Activated CD4-positive, alpha-beta T cell treated with anti-CD3 and anti-CD28 coated beads for 4 hours (primary cell): Measurements from ENCODE around the gene COPS3.

Experiments
- DNase-seq, 2 donors: peaks; one replicate each; pipeline ENCODE4 v3.0.0-alpha.2; 2020

Gene COPS3

DNA sequence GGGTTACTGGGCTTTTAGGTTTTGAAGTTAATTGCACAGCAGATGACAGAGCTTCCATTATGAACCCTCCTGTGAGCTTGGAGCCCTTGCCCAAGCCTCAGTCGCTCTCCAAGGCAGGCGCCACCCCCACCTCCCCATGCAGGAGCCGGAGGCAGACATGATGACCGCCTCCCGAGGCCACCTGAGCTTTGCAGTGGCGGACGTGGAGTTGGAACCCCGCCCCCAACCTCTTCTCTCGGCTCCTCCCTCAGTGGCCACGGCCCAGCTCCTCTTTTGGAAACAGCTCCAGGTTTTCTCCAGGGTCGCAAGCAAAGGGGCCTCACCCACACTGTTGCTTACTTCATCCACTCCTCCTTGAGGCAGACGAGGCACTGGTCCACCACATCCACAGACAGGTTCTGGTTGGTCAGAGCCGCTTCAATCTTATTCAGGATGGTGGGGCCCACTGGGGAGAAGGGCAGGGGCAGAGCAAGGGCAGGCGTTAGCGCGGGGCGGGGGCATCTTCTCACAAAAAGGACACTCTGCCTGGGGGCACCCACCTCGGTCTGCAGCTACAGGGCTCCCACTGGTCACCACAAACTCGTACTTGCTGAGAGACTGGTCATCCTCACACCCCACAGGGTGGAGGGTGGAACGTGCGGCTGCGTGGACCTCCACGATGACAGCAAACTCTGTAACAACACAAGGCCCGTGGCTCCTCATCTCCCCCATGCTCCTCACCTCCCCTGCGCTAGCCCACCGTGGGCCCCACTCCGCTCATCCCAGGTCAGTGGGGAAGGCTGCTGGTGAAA is 66.2 kb downstream of the COPS3 start:
- no peak for DNase-seq

DNA sequence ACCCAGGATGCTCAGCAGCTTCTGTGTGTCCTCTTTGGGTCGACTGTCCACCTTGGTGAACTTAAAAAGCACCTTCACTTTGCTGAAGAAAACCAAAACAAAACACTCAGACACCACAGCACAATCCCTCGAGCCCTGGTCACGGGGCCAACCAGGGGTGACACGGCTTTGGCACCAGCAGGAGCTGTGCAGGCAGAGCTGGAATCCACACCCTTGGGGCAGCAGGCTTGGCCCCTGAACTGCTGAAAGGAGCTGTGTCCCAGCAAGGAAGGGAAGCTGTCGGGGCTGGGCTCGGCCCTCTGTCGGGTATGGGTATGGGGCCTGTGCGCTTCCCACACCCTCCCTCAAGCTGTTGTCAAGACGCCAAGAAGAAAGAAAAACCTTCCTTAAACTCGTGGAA is 67.3 kb downstream of the COPS3 start:
- DNase-seq = no peak

DNA sequence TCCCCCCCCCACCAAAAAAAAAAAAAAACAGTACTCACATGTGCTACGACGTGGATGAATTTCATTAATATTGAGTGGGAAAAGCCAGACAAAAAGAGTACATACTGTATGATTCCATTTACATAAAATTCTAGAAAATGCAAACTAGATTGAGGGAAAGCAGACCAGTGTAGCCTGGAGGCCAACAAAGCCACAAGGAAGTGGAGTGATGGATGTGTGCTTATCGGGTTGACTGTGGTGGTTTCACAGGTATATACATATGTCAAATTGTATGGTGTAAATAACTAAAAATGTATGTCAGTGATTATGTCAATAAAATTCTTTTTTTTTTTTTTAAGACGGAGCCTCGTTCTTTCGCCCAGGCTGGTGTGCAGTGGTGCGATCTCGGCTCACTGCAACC is 73.0 kb downstream of the COPS3 start:
- no peak for DNase-seq

DNA sequence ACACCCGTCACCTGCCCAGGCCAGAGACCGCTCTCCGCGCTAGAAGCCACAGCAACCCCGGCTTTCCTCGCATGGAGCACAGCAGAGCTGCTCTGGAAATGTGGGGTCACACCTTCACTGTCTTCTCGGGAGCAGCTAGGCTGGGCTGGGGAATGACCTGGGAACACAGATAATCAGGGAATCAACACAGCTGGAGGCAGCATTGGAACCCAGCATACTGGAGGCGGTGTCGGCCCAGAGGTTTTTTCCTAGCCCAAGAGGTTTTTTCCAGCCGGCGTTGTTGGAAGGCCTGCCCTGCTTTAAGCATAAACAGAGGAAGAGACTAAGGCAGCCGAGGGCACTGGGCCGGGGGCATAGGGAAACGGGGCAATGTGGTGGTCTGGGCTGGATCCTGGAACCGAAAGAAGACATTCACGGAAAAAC is 74.1 kb downstream of the COPS3 start:
- no peak for DNase-seq

DNA sequence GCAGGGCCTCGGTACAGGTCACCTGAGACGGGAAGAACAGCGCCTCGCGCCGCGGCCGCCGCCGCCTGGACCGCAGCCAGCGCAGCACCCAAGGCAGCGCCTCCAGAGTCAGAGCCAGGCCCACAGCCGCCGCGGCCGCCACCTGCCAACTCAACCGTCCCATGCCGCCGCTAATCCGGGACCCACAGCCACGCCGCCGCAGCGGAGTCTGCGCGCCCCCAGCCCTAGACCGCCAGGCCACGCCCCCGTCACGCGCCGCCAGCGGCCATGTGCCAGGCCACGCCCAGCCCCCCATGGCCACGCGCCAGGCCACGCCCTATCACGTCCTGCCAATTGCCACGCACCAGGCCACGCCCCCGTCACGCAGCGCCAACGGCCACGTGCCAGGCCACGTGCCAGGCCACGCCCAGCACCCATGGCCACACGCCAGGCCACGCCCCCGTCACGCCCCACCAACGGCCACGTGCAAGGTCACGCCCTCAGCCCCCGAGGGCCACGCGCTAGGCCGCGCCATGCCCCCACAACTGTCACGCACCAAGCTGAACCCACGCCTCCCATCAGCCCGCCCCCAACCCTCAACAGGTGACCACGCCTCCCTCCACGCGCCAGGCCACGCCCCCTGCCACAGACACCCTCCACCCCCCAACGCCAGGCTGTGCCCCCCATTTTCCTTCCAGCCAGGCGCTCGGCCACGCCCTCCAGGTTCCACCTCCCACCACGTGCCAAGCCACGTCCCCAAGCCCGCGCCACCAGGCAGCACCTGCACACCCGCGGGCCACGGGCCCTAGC is 74.7 kb downstream of the COPS3 start, which contains the start of gene PLD6:
Gene PLD6 (minus strand): TSS at position 210 of the 789 bp plus-strand sequence. CDS start 47 bp downstream, at position 163.
- DNase-seq = peak; percentile 92 to 94

DNA sequence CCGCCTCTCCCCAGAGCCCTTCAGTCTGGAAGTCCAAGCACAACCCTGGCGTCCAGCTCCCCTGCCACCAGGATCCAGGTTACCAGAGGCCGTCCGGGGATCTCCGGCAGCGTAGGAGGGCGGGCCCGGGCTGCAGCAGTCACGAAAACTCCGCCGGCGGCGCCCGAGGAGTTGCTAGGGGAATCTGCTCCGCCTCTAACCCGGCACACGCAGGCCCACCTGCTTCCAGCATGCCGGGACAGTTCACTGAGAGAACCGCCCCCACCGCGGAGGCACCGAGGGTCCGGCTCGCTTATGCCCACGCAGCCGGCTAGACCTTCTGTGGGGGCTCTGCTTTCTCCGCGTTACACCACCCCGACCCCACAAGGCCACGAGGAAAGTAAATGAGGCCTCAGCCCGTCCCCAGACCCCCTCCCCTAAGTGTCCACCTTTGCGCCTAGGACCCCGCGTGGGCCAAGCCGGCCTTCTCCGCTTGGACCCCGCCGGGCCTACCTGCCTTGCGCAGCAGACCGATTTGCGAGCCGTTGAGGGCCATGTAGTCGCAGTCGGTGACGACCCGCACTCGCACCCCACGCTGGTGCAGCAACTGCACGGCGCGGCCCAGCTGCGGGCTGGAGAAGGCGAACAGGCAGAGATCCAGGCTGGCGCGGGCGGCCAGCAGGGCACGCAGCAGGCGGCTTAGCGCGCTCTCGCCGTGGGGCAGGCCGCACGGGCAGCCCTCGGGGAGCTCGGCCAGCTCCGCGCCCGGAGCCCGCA is 75.5 kb downstream of the COPS3 start:
- peak; percentile 63 to 68 for DNase-seq

DNA sequence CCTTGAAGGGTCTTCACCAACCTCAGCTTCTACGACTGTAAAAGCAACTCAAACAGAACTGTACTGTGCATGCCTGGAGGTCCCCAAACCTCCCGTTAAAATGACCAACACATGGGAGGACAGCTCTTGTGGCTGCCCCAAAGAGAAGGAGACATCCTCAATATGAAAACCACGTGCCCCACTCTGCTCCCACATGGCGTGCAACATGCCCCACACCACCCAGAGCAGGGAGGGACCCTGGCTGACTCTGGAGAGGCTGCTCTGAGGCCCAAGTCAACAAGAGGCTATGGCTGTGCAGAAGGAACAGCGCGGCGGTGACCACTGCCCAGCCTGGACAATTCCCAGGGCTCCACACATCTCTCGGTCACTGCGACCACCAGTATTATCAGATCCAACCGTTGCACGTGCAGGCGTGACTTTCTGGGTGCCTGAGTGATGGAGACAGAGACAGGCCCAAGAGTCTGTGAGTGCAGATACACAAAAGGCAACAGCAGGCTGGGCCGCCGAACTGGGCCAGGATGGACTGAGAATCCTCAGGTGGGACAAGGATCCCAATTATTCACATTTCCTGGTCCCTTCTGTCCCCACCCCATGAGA is 76.3 kb downstream of the COPS3 start:
- no peak for DNase-seq

DNA sequence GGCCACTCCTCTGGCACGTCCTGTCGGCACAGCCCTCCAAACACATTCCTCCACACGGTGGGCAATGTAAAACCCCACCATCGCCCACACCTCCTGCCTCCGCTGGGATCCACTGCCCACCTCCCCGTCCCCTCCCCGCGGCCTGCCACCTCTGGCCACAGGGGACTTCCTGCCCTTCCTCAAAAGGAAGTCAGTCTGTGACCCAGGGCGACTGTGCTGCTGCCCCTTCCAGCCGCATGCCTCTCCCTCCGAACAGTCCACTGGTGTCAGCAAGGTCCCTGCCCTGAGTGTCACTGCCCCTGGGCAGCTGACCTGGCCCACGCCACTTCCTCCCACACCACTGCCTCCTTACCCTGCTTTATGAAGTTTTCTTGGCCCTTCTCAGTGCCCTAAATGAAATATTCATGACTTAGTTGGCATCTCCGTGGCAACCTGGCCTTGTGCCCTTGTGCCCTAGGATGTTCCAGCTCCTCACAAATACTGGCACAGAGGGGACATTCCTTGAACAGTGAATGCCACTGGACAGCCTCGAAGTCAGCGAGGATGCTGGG is 76.9 kb downstream of the COPS3 start:
- DNase-seq = no peak

DNA sequence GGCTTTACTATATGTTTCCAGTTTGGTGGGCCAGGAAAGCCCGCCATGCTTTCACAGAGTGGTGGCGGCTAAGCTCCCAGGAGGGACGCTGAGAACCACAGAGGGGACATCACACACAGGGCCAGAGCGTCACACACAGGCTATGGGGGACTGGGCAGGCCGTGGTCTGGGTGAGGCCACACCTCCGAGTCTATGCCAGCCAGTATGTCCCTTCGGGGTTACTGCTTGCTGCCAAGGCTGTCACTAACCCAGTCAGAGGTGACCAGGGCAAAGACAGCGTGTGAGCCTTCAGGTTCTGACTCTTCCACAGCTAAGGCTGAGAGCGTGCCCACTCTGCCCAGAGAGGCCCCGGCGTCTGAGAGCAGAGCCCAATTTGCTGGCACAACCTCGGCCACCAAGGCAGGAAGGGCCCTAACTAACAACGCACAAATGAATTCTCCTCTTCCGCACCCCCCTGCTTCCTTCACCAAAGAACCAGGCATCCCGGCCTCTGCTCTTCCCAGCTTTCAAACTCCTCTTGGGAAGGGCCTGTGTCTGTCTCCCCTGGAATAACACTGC is 77.8 kb downstream of the COPS3 start:
- DNase-seq = no peak

DNA sequence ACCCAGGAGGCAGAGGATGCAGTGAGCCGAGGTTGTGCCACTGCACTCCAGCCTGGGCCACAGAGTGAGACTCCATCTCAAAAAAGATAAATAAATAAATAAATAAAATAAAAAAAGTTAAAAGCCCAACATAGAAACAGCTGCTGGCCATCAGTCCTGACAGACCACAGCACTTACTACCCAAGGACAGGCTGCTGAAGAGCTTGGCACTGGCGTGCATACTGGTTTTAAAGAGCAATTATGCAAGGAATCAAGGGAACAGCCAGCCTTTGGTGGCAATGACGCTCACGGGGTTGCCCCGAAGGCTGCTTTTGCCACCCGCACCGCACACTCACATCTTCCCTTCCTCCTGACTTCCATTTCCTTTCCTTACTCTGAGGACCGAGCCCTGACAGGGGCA is 79.1 kb downstream of the COPS3 start:
- no peak for DNase-seq

DNA sequence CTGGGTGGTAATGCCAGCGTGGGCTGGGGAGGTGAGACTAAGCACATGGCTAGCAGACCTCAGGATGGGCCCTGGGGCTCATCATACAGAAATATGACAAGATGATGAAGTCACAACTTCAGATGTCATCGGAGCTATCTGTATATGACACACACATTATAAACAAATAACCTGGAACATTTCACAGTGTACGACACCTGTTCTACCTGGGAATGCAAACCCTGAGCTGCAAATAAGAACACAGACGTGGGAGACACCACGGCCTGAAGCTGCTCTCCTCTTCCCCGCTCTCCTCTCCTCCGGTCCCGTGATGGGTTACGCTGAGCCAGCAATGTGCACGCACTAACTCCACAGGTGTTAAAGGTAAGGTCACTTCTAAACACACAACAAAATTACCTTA is 79.8 kb downstream of the COPS3 start:
- no peak for DNase-seq

DNA sequence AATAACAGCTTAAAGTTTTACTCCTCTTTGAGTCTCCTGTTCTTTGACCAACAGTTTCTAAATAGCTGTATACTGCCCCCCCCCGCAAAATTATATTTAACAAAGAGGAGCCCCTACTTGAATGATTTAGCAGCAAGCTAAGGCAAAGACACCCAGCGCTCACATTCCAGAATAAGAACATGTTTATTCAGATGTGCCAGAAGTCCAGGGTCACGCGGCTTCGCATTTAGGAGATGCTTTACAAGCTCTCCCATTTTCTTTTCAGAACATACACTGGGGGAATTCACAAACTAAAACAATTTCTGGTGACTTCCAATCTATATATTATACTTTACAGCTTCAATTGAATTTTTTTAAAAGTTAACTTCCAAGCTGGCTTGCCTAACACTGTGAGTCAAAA is 80.2 kb downstream of the COPS3 start:
- no peak for DNase-seq

DNA sequence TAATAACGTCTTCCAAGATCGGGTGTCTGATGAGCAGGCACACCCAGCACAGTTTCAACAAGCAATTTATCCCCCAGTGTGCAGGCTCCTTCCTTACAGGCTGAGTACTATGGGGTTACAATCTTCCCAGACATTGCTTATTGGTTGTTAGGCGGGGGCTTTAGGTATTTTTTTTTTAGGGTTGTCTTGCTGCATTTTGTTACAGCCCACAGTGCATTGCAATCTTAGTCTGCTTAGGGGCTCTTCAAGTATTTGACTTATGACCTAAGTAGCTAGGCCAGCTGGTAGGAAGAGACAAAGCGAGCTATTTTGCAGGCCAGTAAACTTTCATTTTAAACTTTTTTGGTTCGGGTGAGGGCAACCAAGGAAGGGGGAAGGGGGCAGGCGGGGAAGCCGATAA is 80.7 kb downstream of the COPS3 start:
- no peak for DNase-seq

DNA sequence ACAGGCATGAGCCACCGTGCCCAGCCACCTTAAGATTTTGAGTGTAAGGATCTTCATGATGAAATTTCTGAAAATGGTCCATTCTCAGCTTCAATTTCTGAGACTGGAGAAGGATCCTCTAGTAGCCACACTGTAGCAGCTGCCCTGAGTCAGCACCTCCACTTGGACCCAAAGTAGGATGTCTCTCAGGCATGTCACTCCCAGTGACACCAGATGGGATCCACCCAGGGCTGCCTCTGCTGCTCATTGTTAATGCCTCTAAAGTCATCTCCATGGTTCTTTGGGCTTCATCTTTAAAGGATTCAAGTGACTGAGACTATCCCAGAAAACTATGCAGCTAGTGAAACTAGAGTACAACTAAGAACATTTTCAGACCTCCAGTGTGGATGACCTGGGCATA is 82.8 kb downstream of the COPS3 start:
- DNase-seq = no peak

DNA sequence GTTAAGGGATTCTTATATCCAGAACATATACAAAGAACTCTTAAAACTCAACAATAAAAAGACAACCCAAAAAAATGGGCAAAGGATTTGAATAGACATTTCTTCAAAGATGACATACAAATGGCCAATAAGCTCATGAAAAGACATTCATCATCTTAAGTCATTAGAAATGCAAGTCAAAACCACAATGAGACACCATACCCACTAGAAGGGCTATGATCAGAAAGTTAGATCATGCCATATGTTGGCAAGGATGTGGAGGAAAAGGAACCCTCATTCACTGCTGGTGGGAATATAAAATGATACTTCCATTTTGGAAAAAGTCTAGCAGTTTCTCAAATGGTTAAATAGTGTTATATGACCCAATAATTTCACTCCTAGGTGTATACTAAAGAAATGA is 84.3 kb downstream of the COPS3 start:
- DNase-seq = no peak
